ENCODE data around the gene PRKCA.

PRKCA gene

GRCh38 chr17:66638707-66639479, 336.5 kb downstream of the PRKCA start:
- no peak for DNase-seq

GRCh38 chr17:66643815-66644710, 341.6 kb downstream of the PRKCA start:
- DNase-seq: no peak

- DNase-seq: peak in 4 of 56 donors; percentile 3 to 22 (median 5)
These were observed 342.8 kb downstream of the PRKCA start for GRCh38 chr17:66645259-66645658.

GRCh38 chr17:66647391-66647983, 345.1 kb downstream of the PRKCA start:
- DNase-seq: no peak

- DNase-seq: no peak
These were observed 347.6 kb downstream of the PRKCA start for GRCh38 chr17:66649818-66650543.

- DNase-seq: no peak
These were observed 348.1 kb downstream of the PRKCA start for GRCh38 chr17:66650544-66650877.

GRCh38 chr17:66652840-66653507, 350.6 kb downstream of the PRKCA start:
- no peak for DNase-seq

- peak in 17 of 56 donors; percentile 9 to 62 (median 22) for DNase-seq
These were observed 351.8 kb downstream of the PRKCA start for GRCh38 chr17:66654106-66654740.

GRCh38 chr17:66654764-66655163, 352.4 kb downstream of the PRKCA start:
- no peak for DNase-seq

GRCh38 chr17:66655461-66655860, 353.0 kb downstream of the PRKCA start:
- DNase-seq: no peak

- peak in 13 of 56 donors; percentile 6 to 44 (median 15) for DNase-seq
These were observed 353.4 kb downstream of the PRKCA start for GRCh38 chr17:66655861-66656260.

- DNase-seq: no peak
These were observed 359.2 kb downstream of the PRKCA start for GRCh38 chr17:66661411-66662256.

GRCh38 chr17:66662496-66662895, 360.1 kb downstream of the PRKCA start:
- DNase-seq: no peak

GRCh38 chr17:66663041-66663606, 360.7 kb downstream of the PRKCA start:
- DNase-seq: no peak

- DNase-seq: no peak
These were observed 361.9 kb downstream of the PRKCA start for GRCh38 chr17:66664336-66664735.

GRCh38 chr17:66665194-66665593, 362.8 kb downstream of the PRKCA start:
- no peak for DNase-seq

- no peak for DNase-seq
These were observed 364.7 kb downstream of the PRKCA start for GRCh38 chr17:66667090-66667489.

- DNase-seq: no peak
These were observed 365.1 kb downstream of the PRKCA start for GRCh38 chr17:66667491-66668030.

GRCh38 chr17:66670206-66670605, 367.8 kb downstream of the PRKCA start:
- DNase-seq: no peak

Measured in amygdala (tissue), 56 donors.